A549 (cell line): ENCODE results near the gene REG3G. TPM values are rescaled to one million over a fixed set of nuclear protein-coding genes. Genes with fewer than 3 reads are reported as not detected.

Source experiments
- ATAC-seq, 2 experiments: fragments of 200-7000 bp in 1 of 2; fragments of >200 bp in 1 of 2; cut with Nextera tagmentation in 1 of 2; cut with Tn5 transposase in 1 of 2; 3 replicates each; pipeline versions ENCODE4 v1.8.0 to v1.9.1; 2018 to 2020; ENCODE audit warnings: mild to moderate bottlenecking in 1 of 2, moderate library complexity in 1 of 2
- CTCF ChIA-PET: fragments of 300-600 bp; sonication (Branson Sonifier 250); formaldehyde crosslinking; extraction: SDS; loops from one replicate; lab custom pipeline; 2021; ENCODE audit warnings: antibody characterized with exemption, inconsistent platforms; lab: Yijun Ruan, JAX
- POLR2A ChIA-PET: fragments of 350-600 bp; formaldehyde crosslinking; extraction: SDS; loops from one replicate; lab custom pipeline; 2021; ENCODE audit warnings: antibody characterized with exemption, inconsistent platforms; lab: Yijun Ruan, JAX
- DNase-seq, 2 experiments: peaks; one replicate each; pipeline versions ENCODE4 v3.0.0 to v3.0.0-alpha.2; 2011 to 2016; ENCODE audit warnings: low read depth in 1 of 2, low spot score in 1 of 2
- FAIRE-seq: peaks from 2 replicates; lab custom pipeline; 2011; peaks lifted over from hg19 to GRCh38; lab: Jason Lieb, UNC
- H3K27ac ChIP-seq, 2 experiments: fragments of >200 bp; sonication (Bioruptor Twin); formaldehyde crosslinking; 3 replicates each; pipeline ENCODE4 v1.5.1; 2016 to 2017
- H3K4me1 ChIP-seq: fragments of >200 bp; sonication (Bioruptor Twin); formaldehyde crosslinking; 3 replicates; pipeline ENCODE4 v1.6.1; 2016
- H3K4me2 ChIP-seq: fragments of >200 bp; sonication (Bioruptor Twin); formaldehyde crosslinking; 3 replicates; pipeline ENCODE4 v1.6.1; 2016
- H3K4me3 ChIP-seq: fragments of >200 bp; sonication (Bioruptor Twin); formaldehyde crosslinking; 3 replicates; pipeline ENCODE4 v1.5.1; 2016
- H3K9me3 ChIP-seq: fragments of >200 bp; sonication (Bioruptor Twin); formaldehyde crosslinking; 3 replicates; pipeline ENCODE4 v1.6.1; 2016
- CBX2 ChIP-seq: fragments of 200-600 bp; sonication (generic); IDR thresholded peaks from 2 replicates; pipeline ENCODE4 v1.6.1; 2016; ENCODE audit warnings: low read depth, mild to moderate bottlenecking, borderline replicate concordance
- CHD2 ChIP-seq: fragments of 150-350 bp; IDR thresholded peaks from 2 replicates; pipeline ENCODE4 v1.6.1; 2014; ENCODE audit warnings: low read length; ENCODE audit not compliant: partially characterized antibody
- EHF ChIP-seq: fragments of 250-450 bp; sonication (Bioruptor Pico); IDR thresholded peaks from 2 replicates; pipeline ENCODE4 v1.5.0; 2020; ENCODE audit warnings: mild to moderate bottlenecking
- ELK1 ChIP-seq: fragments of 150-350 bp; IDR thresholded peaks from 2 replicates; pipeline ENCODE4 v1.6.1; 2014; ENCODE audit warnings: low read depth, mild to moderate bottlenecking, low read length
- FOSB ChIP-seq: fragments of 250-450 bp; sonication (Bioruptor Pico); IDR thresholded peaks from 2 replicates; pipeline ENCODE4 v1.5.0; 2020; ENCODE audit warnings: mild to moderate bottlenecking, moderate library complexity
- FOSL2 ChIP-seq, 2 experiments: fragments of 450-650 bp in 1 of 2; fragments of >200 bp in 1 of 2; sonication (Bioruptor Twin) in 1 of 2; formaldehyde crosslinking; IDR thresholded peaks; 2 replicates each; pipeline versions ENCODE4 v1.5.0 to v1.6.1; 2016 to 2020; ENCODE audit warnings: mild to moderate bottlenecking in 1 of 2, moderate library complexity in 1 of 2
- HEYL ChIP-seq: fragments of 250-450 bp; sonication (Bioruptor Pico); IDR thresholded peaks from 2 replicates; pipeline ENCODE4 v1.8.0; 2021; ENCODE audit warnings: mild to moderate bottlenecking, moderate library complexity
- HMGXB4 ChIP-seq: fragments of 250-450 bp; sonication (Bioruptor Pico); IDR thresholded peaks from 2 replicates; pipeline ENCODE4 v1.5.0; 2021; ENCODE audit warnings: mild to moderate bottlenecking, moderate library complexity, borderline replicate concordance
- HOXA7 ChIP-seq: fragments of 250-450 bp; sonication (Bioruptor Pico); IDR thresholded peaks from 2 replicates; pipeline ENCODE4 v1.5.0; 2020; ENCODE audit warnings: mild to moderate bottlenecking, moderate library complexity
- HOXB13 ChIP-seq: fragments of 250-450 bp; sonication (Bioruptor Pico); IDR thresholded peaks from 2 replicates; pipeline ENCODE4 v1.5.0; 2020; ENCODE audit warnings: low read depth, mild to moderate bottlenecking, moderate library complexity
- KDM5A ChIP-seq: fragments of 200-600 bp; sonication (generic); IDR thresholded peaks from 2 replicates; pipeline ENCODE4 v1.6.1; 2016; ENCODE audit warnings: antibody characterized with exemption, mild to moderate bottlenecking
- NPAS2 ChIP-seq: fragments of 250-450 bp; sonication (Bioruptor Pico); IDR thresholded peaks from 2 replicates; pipeline ENCODE4 v1.8.0; 2022; ENCODE audit warnings: mild to moderate bottlenecking, moderate library complexity, borderline replicate concordance
- NR3C1 ChIP-seq: fragments of >200 bp; sonication (Bioruptor Twin); formaldehyde crosslinking; IDR thresholded peaks from 3 replicates; pipeline ENCODE4 v1.6.1; 2017
- PHF8 ChIP-seq: fragments of 200-600 bp; sonication (generic); IDR thresholded peaks from 2 replicates; pipeline ENCODE4 v1.6.1; 2016; ENCODE audit warnings: low read depth, mild to moderate bottlenecking, antibody characterized with exemption, moderate library complexity, borderline replicate concordance
- RAD21 ChIP-seq, 2 experiments: fragments of >200 bp in 1 of 2; sonication (Bioruptor Twin) in 1 of 2; formaldehyde crosslinking in 1 of 2; IDR thresholded peaks in 1 of 2; conservative IDR thresholded peaks in 1 of 2; 2 replicates in 1 of 2; 3 replicates in 1 of 2; pipeline ENCODE4 v1.6.1; 2012 to 2018; ENCODE audit warnings: inconsistent platforms in 1 of 2
- RARB ChIP-seq: fragments of 250-450 bp; sonication (Bioruptor Pico); IDR thresholded peaks from 2 replicates; pipeline ENCODE4 v1.8.0; 2021; ENCODE audit warnings: mild to moderate bottlenecking, moderate library complexity
- RCOR1 ChIP-seq: fragments of 150-350 bp; IDR thresholded peaks from 2 replicates; pipeline ENCODE4 v1.6.1; 2014; ENCODE audit warnings: antibody characterized with exemption, low read length, low read depth
- SMC3 ChIP-seq: fragments of >200 bp; sonication (Bioruptor Twin); formaldehyde crosslinking; IDR thresholded peaks from 3 replicates; pipeline ENCODE4 v1.6.1; 2018; ENCODE audit warnings: inconsistent platforms
- TP53 ChIP-seq: fragments of 250-450 bp; sonication (Bioruptor Pico); IDR thresholded peaks from 2 replicates; pipeline ENCODE4 v1.5.0; 2021; ENCODE audit warnings: mild to moderate bottlenecking, moderate library complexity
- ZSCAN20 ChIP-seq: fragments of 250-450 bp; sonication (Bioruptor Pico); IDR thresholded peaks from 2 replicates; pipeline ENCODE4 v1.8.0; 2022; ENCODE audit warnings: mild to moderate bottlenecking, moderate library complexity
- WGBS: methylation state at CpG from one replicate; pipeline ENCODE4 v1.1.6; 2017; ENCODE audit errors: missing lambda C conversion rate; 5-methylcytosine and 5-hydroxymethylcytosine counted together
- polyA plus RNA-seq, 4 experiments: library from polyadenylated mRNA; depleted of rRNA in 3 of 4; stranded (reverse); fragments of >200 nt; fragmentation: RNase III in 1 of 4; extraction: RNeasy Plus Mini Kit Qiagen cat#74134 plus additional on column Dnase treatment in 1 of 4; gene quantifications; 2 replicates in 3 of 4; 3 replicates in 1 of 4; pipeline ENCODE4 v1.2.3, GENCODE V29; 2011 to 2017
- TF ChIP-seq, protein P1 (sequence below): fragments of 450-650 bp; IDR thresholded peaks from 2 replicates; pipeline ENCODE4 v1.6.1; 2014; ENCODE audit warnings: antibody characterized with exemption

The REG3G gene
- polyA plus RNA-seq, 2 of the 4 experiments (the other 2 are of a cell fraction), result not detected

DNA sequence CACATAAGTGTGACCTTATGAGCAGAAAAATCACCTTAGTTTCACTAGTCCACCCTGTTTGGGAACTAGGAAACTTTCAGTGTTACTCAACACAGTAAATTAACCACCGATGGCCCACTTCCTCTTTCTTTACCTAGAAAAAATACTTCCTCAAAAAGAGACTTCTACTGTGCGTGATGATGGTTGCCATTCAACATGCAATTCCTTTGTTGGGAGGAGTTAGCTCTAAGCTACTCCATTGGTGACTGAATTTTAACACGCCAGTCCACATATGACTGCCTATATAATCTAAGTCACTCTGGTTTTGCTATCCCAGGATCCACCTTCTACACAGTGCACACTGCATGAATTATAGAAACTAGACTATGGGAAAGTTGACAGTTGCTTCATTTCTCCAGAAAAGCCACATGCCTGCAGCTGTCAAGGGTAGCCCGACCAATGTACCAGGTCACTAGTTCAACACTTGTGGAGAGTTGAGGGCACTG lies 47.8 kb upstream of the REG3G start:
- Histone ChIP-seq H3K27ac (no peak overlapping the region), H3K4me1 (no peaks in the 10 kb centered on the region), H3K9me3 (no peaks in the 10 kb centered on the region), H3K4me2 (no peak overlapping the region), H3K4me3 (no peak overlapping the region)
- ChIA-PET CTCF (interaction anchor here (0.7 kb wide), 1 partner anchor 20 kb away, joined by 3 read pairs; no protein-coding TSS in a partner anchor), POLR2A (no interaction called here)
- whole genome bisulfite sequencing, result 9% methylated on average over 4 of the region's 4 CpGs
- TF ChIP-seq NR3C1, result no peak
- TF ChIP-seq NPAS2 (CRISPR knock-in tag), result no peak
- TF ChIP-seq RARB (CRISPR knock-in tag), result no peak
- no peak for TF ChIP-seq CHD2
- TF ChIP-seq HOXA7 (CRISPR knock-in tag), result no peak
- no peak for TF ChIP-seq CBX2
- no peak for TF ChIP-seq RAD21 (conservative IDR thresholded peaks at IDR 0.05 in 1 of 2, IDR thresholded peaks at IDR 0.05 in 1 of 2)
- FAIRE-seq, result no peak
- no peak for ATAC-seq
- no peak for DNase-seq

DNA sequence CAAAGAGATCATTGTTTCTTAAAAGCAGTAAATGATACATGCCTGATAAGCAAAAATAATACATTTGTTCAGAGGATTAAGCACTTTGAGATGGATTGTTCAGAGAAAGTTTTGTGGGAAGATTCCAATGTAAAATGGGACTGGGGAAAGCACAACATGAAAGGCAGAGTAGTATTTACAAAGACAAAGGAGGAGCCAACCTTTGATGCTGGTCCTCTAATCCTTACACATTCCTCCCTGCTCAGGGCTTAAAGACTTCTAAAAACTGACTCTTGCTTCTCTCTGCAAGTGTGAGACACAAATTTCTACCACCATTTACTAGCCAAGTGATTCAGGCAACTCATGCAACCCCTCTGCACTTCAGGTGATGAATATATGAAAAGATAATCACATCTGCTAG lies 47.2 kb upstream of the REG3G start:
- DNase-seq (no peak), FAIRE-seq (no peak)
- Histone ChIP-seq H3K4me3 (no peak overlapping the region), H3K4me2 (no peak overlapping the region), H3K9me3 (no peaks in the 10 kb centered on the region), H3K27ac (no peak overlapping the region), H3K4me1 (no peaks in the 10 kb centered on the region)
- POLR2A ChIA-PET, result no interaction called here
- CTCF ChIA-PET, result interaction anchor here (1.2 kb wide), 1 partner anchor 10 kb away, joined by 5 read pairs; no protein-coding TSS in a partner anchor
- no peak for TF ChIP-seq RAD21 (conservative IDR thresholded peaks at IDR 0.05 in 1 of 2, IDR thresholded peaks at IDR 0.05 in 1 of 2)
- TF ChIP-seq NR3C1, result no peak
- no peak for TF ChIP-seq SMC3
- TF ChIP-seq HEYL, result no peak
- no peak for TF ChIP-seq ELK1
- no peak for TF ChIP-seq HMGXB4 (CRISPR knock-in tag)
- no peak for TF ChIP-seq RARB (CRISPR knock-in tag)
- no peak for TF ChIP-seq RCOR1
- no peak for TF ChIP-seq ZSCAN20 (CRISPR knock-in tag)
- no peak for TF ChIP-seq EHF (CRISPR knock-in tag)
- no peak for TF ChIP-seq PHF8
- no peak for TF ChIP-seq HOXB13 (CRISPR knock-in tag)
- TF ChIP-seq HOXA7 (CRISPR knock-in tag), result no peak
- TF ChIP-seq CHD2, result no peak
- no peak for TF ChIP-seq TP53 (CRISPR knock-in tag)
- TF ChIP-seq KDM5A, result no peak
- TF ChIP-seq FOSL2 (IDR thresholded peaks at IDR 0.05), result no peak
- TF ChIP-seq FOSL2 (CRISPR knock-in tag; IDR thresholded peaks at IDR 0.05), result no peak
- TF ChIP-seq, protein P1, sequence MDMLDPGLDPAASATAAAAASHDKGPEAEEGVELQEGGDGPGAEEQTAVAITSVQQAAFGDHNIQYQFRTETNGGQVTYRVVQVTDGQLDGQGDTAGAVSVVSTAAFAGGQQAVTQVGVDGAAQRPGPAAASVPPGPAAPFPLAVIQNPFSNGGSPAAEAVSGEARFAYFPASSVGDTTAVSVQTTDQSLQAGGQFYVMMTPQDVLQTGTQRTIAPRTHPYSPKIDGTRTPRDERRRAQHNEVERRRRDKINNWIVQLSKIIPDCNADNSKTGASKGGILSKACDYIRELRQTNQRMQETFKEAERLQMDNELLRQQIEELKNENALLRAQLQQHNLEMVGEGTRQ, result no peak
- TF ChIP-seq FOSB (CRISPR knock-in tag), result no peak
- TF ChIP-seq, all 56 proteins: peak for 0
- ATAC-seq, result no peak
